SK-N-SH treated with all-trans-retinoic acid at 6 μM for 48 hours (cell line): ENCODE measurements around the gene LYRM9.
"Not testable (repeated sequence)": the region's sequence is repeated elsewhere in the genome, so short reads cannot be mapped to it uniquely, and the experiment has no call there.

Experiments
- ATAC-seq: fragments of 200-7000 bp; cut with Tn5 transposase; 3 replicates; pipeline ENCODE4 v1.9.1; 2020; ENCODE audit warnings: mild to moderate bottlenecking, moderate library complexity
- ARNTL ChIP-seq: fragments of 450-650 bp; formaldehyde crosslinking; IDR thresholded peaks from 2 replicates; pipeline ENCODE4 v1.5.0; 2020; ENCODE audit warnings: low read depth, mild to moderate bottlenecking, moderate library complexity, borderline replicate concordance
- BACH2 ChIP-seq: fragments of 250-450 bp; sonication (Bioruptor Pico); IDR thresholded peaks from 2 replicates; pipeline ENCODE4 v1.9.0; 2021; ENCODE audit warnings: mild to moderate bottlenecking, borderline replicate concordance
- CREB5 ChIP-seq: fragments of 250-450 bp; sonication (Bioruptor Pico); IDR thresholded peaks from 2 replicates; pipeline ENCODE4 v1.5.1; 2020; ENCODE audit warnings: low read depth, mild to moderate bottlenecking, moderate library complexity
- CSDC2 ChIP-seq: fragments of 250-450 bp; sonication (Bioruptor Pico); IDR thresholded peaks from 2 replicates; pipeline ENCODE4 v1.5.0; 2020; ENCODE audit warnings: mild to moderate bottlenecking, moderate library complexity
- ESRRG ChIP-seq: fragments of 250-450 bp; sonication (Bioruptor Pico); IDR thresholded peaks from 2 replicates; pipeline ENCODE4 v1.6.1; 2021; ENCODE audit warnings: mild to moderate bottlenecking
- GLIS3 ChIP-seq: fragments of 250-450 bp; sonication (Bioruptor Pico); IDR thresholded peaks from 2 replicates; pipeline ENCODE4 v1.5.0; 2020; ENCODE audit warnings: mild to moderate bottlenecking, moderate library complexity
- ISL1 ChIP-seq: fragments of 250-450 bp; sonication (Bioruptor Pico); IDR thresholded peaks from 2 replicates; pipeline ENCODE4 v2.1.2; 2022; ENCODE audit warnings: mild to moderate bottlenecking, moderate library complexity
- OSR1 ChIP-seq: fragments of 250-450 bp; sonication (Bioruptor Pico); IDR thresholded peaks from 2 replicates; pipeline ENCODE4 v1.8.0; 2022; ENCODE audit warnings: moderate library complexity, mild to moderate bottlenecking, inconsistent platforms
- PPARA ChIP-seq: fragments of 250-450 bp; sonication (Bioruptor Pico); IDR thresholded peaks from 2 replicates; pipeline ENCODE4 v1.5.0; 2020; ENCODE audit warnings: mild to moderate bottlenecking, borderline replicate concordance
- SNAI2 ChIP-seq: fragments of 250-450 bp; sonication (Bioruptor Pico); IDR thresholded peaks from 2 replicates; pipeline ENCODE4 v1.5.0; 2020; ENCODE audit warnings: mild to moderate bottlenecking, moderate library complexity
- TCF4 ChIP-seq: fragments of 250-450 bp; sonication (Bioruptor Pico); IDR thresholded peaks from 2 replicates; pipeline ENCODE4 v1.8.0; 2021; ENCODE audit warnings: mild to moderate bottlenecking, moderate library complexity, borderline replicate concordance
- TOX ChIP-seq: fragments of 250-450 bp; sonication (Bioruptor Pico); IDR thresholded peaks from 2 replicates; pipeline ENCODE4 v1.8.0; 2021; ENCODE audit warnings: mild to moderate bottlenecking, moderate library complexity, borderline replicate concordance
- ZC3H10 ChIP-seq: fragments of 250-450 bp; sonication (Bioruptor Pico); IDR thresholded peaks from 2 replicates; pipeline ENCODE4 v1.5.1; 2021; ENCODE audit warnings: mild to moderate bottlenecking, moderate library complexity
- ZFP3 ChIP-seq: fragments of 250-450 bp; sonication (Bioruptor Pico); IDR thresholded peaks from 2 replicates; pipeline ENCODE4 v1.5.0; 2020; ENCODE audit warnings: mild to moderate bottlenecking, moderate library complexity
- ZNF565 ChIP-seq: fragments of 450-650 bp; formaldehyde crosslinking; conservative IDR thresholded peaks from 2 replicates; pipeline ENCODE4 v1.5.0; 2020; ENCODE audit warnings: low read depth, mild to moderate bottlenecking, moderate library complexity
- ZNF70 ChIP-seq: fragments of 450-650 bp; formaldehyde crosslinking; IDR thresholded peaks from 2 replicates; pipeline ENCODE4 v1.5.0; 2020; ENCODE audit warnings: mild to moderate bottlenecking, moderate library complexity
- ZNF8 ChIP-seq: fragments of 450-650 bp; formaldehyde crosslinking; IDR thresholded peaks from 2 replicates; pipeline ENCODE4 v1.5.0; 2020; ENCODE audit warnings: mild to moderate bottlenecking, moderate library complexity
- TF ChIP-seq, protein P1 (sequence below): fragments of 250-450 bp; sonication (Bioruptor Pico); IDR thresholded peaks from 2 replicates; pipeline ENCODE4 v1.5.0; 2020; ENCODE audit warnings: mild to moderate bottlenecking, moderate library complexity
- TF ChIP-seq, protein P2 (sequence below): fragments of 250-450 bp; sonication (Bioruptor Pico); IDR thresholded peaks from 2 replicates; pipeline ENCODE4 v1.5.1; 2021; ENCODE audit warnings: mild to moderate bottlenecking, moderate library complexity
- TF ChIP-seq, protein P3 (sequence below): fragments of 250-450 bp; sonication (Bioruptor Pico); IDR thresholded peaks from 2 replicates; pipeline ENCODE4 v1.8.0; 2020; ENCODE audit warnings: mild to moderate bottlenecking, moderate library complexity, borderline replicate concordance

LYRM9 gene

DNA sequence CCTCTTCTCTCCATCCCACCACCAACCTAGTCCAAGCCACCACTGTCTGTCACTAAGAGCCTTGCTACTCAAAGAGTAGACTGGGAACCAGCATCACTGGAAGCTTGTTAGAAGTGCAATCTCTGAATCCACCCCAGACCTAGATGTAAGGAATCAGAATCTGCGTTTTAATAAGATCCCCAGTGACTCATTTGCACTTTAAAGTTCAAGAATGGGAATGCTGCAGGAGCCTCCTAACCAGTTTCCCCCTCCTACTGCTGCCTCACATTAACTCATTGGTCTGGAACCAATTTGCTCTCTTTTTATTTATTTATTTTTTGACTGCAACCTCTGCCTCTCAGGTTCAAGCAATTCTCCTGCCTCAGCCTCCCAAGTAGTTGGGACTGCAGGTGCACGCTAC lies 19.8 kb upstream of the LYRM9 start (continued):
- TF ChIP-seq OSR1 (CRISPR knock-in tag) (no peak), PPARA (no peak), ZFP3 (CRISPR knock-in tag) (no peak), TCF4 (CRISPR knock-in tag) (no peak), BACH2 (no peak), GLIS3 (CRISPR knock-in tag) (no peak)

DNA sequence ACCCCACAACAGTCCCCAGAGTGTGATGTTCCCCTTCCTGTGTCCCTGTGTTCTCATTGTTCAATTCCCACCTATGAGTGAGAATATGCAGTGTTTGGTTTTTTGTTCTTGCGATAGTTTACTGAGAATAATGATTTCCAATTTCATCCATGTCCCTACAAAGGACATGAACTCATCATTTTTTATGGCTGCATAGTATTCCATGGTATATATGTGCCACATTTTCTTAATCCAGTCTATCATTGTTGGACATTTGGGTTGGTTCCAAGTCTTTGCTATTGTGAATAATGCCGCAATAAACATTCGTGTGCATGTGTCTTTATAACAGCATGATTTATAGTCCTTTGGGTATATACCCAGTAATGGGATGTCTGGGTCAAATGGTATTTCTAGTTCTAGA lies 19.1 kb upstream of the LYRM9 start:
- ATAC-seq: not testable (repeated sequence)

DNA sequence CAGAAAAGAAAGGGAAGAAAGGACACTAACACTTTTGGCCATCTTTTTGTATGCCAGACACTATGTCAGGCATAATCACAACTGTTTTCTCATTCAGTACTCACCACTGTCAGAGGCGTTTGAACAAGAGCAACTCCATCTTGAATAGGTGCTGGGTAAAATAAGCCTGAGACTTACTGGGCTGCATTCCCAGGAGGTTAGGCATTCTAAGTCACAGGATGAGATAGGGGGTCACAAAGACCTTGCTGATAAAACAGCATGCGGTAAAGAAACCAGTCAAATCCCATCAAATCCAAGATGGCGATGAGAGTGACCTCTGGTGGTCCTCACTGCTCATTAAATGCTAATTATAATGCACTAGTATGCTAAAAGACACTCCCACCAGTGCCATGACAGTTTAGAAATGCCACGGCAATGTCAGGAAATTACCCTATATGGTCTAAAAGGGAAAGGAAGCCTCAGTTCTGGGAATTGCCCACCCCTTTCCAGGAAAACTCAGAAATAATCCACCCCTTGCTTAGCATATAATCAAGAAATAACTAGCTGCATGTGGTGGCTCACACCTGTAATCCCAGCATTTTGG lies 14.9 kb upstream of the LYRM9 start:
- no peak for ATAC-seq
- TF ChIP-seq ZNF565 (CRISPR knock-in tag) (no peak), CREB5 (no peak), OSR1 (CRISPR knock-in tag) (no peak), TOX (no peak), ARNTL (CRISPR knock-in tag) (no peak), ZC3H10 (CRISPR knock-in tag) (no peak), BACH2 (no peak), ZFP3 (CRISPR knock-in tag) (no peak), ISL1 (CRISPR knock-in tag) (no peak), SNAI2 (no peak), ZNF70 (CRISPR knock-in tag) (no peak), ZNF8 (CRISPR knock-in tag) (no peak)
- TF ChIP-seq, protein P1, sequence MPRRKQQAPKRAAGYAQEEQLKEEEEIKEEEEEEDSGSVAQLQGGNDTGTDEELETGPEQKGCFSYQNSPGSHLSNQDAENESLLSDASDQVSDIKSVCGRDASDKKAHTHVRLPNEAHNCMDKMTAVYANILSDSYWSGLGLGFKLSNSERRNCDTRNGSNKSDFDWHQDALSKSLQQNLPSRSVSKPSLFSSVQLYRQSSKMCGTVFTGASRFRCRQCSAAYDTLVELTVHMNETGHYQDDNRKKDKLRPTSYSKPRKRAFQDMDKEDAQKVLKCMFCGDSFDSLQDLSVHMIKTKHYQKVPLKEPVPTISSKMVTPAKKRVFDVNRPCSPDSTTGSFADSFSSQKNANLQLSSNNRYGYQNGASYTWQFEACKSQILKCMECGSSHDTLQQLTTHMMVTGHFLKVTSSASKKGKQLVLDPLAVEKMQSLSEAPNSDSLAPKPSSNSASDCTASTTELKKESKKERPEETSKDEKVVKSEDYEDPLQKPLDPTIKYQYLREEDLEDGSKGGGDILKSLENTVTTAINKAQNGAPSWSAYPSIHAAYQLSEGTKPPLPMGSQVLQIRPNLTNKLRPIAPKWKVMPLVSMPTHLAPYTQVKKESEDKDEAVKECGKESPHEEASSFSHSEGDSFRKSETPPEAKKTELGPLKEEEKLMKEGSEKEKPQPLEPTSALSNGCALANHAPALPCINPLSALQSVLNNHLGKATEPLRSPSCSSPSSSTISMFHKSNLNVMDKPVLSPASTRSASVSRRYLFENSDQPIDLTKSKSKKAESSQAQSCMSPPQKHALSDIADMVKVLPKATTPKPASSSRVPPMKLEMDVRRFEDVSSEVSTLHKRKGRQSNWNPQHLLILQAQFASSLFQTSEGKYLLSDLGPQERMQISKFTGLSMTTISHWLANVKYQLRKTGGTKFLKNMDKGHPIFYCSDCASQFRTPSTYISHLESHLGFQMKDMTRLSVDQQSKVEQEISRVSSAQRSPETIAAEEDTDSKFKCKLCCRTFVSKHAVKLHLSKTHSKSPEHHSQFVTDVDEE: no peak
- TF ChIP-seq, protein P2, sequence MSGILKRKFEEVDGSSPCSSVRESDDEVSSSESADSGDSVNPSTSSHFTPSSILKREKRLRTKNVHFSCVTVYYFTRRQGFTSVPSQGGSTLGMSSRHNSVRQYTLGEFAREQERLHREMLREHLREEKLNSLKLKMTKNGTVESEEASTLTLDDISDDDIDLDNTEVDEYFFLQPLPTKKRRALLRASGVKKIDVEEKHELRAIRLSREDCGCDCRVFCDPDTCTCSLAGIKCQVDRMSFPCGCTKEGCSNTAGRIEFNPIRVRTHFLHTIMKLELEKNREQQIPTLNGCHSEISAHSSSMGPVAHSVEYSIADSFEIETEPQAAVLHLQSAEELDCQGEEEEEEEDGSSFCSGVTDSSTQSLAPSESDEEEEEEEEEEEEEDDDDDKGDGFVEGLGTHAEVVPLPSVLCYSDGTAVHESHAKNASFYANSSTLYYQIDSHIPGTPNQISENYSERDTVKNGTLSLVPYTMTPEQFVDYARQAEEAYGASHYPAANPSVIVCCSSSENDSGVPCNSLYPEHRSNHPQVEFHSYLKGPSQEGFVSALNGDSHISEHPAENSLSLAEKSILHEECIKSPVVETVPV: no peak
- TF ChIP-seq, protein P3, sequence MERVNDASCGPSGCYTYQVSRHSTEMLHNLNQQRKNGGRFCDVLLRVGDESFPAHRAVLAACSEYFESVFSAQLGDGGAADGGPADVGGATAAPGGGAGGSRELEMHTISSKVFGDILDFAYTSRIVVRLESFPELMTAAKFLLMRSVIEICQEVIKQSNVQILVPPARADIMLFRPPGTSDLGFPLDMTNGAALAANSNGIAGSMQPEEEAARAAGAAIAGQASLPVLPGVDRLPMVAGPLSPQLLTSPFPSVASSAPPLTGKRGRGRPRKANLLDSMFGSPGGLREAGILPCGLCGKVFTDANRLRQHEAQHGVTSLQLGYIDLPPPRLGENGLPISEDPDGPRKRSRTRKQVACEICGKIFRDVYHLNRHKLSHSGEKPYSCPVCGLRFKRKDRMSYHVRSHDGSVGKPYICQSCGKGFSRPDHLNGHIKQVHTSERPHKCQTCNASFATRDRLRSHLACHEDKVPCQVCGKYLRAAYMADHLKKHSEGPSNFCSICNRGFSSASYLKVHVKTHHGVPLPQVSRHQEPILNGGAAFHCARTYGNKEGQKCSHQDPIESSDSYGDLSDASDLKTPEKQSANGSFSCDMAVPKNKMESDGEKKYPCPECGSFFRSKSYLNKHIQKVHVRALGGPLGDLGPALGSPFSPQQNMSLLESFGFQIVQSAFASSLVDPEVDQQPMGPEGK (CRISPR knock-in tag): no peak

DNA sequence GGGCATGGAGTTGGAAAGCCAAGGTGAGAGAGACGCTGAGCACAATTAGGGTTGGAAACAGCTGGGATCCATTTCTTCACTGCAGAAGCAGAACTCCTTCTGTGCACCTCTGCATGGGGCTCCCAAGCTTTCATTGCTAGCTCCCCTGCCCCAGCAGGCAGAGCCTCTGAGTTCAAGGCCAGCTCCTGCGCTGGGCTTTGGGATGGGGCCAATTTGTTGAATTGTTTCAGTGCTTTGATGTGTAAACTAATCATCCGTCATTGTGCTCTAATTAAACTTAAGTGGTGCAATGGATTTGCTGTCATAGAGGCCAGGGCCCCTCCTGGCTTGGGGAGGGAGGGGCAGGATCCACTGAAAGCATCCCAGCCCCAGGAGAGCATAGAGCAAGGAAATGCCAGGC lies 13.5 kb upstream of the LYRM9 start:
- no peak for ATAC-seq
- no peak for TF ChIP-seq ESRRG (CRISPR knock-in tag)
- TF ChIP-seq, protein P1: no peak
- no peak for TF ChIP-seq CSDC2
- TF ChIP-seq, all 23 proteins: peak for 0
